HG03139 (cell line): ENCODE data around the gene MYZAP.

Experiments used
- ATAC-seq: cut with Tn5 transposase; IDR thresholded peaks from one replicate; pipeline ENCODE4 v1.9.1; 2021; ENCODE audit not compliant: unreplicated experiment

MYZAP gene, protein sequence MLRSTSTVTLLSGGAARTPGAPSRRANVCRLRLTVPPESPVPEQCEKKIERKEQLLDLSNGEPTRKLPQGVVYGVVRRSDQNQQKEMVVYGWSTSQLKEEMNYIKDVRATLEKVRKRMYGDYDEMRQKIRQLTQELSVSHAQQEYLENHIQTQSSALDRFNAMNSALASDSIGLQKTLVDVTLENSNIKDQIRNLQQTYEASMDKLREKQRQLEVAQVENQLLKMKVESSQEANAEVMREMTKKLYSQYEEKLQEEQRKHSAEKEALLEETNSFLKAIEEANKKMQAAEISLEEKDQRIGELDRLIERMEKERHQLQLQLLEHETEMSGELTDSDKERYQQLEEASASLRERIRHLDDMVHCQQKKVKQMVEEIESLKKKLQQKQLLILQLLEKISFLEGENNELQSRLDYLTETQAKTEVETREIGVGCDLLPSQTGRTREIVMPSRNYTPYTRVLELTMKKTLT

GRCh38 chr15:57591822-57592367 lies at the start of gene MYZAP:
Gene MYZAP, plus strand, starts transcription at chr15:57591904. Its CDS starts 131 bp downstream, at chr15:57592035.
- no peak for ATAC-seq

DNA sequence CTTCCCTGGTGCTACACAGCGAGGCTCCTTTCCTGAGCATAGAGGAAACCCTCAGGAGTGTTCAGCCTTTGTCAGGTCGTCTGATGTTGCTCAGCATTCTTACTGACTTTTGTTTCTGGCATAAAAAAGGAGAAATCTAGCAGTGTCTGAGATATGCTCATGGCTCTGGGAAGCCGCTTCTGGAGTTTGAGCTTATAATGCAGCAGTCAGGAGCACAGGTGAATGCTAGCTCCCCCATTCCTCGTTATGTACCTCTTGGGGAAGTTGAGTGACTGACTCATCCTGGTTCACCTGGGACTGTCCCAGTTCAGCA lies 49.2 kb upstream of the MYZAP start:
- ATAC-seq, result no peak

GRCh38 chr15:57544848-57545480 lies 46.7 kb upstream of the MYZAP start:
- ATAC-seq, result no peak

GRCh38 chr15:57545995-57546394 lies 45.7 kb upstream of the MYZAP start:
- ATAC-seq, result no peak

GRCh38 chr15:57547243-57547755 lies 44.4 kb upstream of the MYZAP start:
- ATAC-seq, result no peak

DNA sequence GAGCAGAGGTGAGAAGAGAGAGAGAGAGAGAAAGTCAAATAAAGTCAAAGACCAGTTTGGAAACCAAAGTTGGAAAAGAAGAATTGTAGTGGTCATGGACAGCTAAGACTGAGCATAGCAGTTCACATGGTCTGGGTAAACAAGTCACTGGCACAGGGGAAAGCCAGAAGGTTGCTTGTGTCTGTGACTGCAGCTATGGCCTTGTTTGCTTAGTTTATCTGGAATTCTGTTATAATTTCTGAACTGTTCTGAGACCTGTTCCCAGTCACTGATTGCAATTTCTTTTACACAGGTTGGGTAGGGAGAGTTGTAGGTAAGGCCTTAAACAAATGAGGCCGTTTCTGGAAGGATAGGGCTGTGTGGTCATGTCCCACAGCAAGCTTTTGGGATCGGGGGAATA lies 43.4 kb upstream of the MYZAP start:
- ATAC-seq, result no peak

DNA sequence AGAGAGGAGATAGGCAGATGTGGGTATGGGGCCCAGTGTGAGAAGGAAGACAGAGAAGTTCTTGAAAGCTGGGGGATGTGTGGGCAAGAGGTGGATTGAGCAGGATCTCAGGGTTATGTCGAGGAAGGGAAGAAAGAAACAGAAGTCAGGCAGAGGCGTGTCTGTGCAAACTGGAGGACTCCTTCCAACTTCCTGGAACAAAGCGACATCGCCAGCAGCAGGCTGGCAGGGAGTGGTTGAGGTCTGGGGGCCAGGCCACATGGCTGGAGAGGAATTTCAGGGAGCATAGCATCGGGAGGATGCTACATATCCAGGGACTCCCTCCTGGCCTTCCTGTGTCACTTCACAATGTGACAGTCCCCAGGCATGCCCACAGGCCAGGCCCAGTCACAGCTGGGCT lies 42.9 kb upstream of the MYZAP start:
- no peak for ATAC-seq

DNA sequence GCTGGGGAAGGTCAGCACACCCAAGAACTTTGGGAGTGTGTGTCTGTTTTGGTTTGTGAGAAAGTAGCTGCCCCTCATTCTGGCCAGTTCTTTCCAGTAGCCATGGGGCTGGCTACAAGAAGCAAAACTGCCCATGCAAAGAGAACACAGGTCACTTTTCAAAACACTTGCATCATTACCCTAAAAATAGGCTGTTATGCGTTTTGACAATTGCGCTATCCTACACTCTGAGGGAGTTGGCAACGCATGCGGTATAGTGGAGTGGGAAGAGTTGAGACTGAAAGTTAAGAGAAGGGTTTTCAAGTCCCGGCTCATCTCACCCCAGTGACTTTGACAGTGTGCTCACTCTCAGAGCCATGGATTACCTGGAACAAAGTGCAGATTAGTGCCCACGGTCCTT lies 41.8 kb upstream of the MYZAP start:
- ATAC-seq, result no peak

GRCh38 chr15:57550640-57551039 lies 41.1 kb upstream of the MYZAP start:
- no peak for ATAC-seq

DNA sequence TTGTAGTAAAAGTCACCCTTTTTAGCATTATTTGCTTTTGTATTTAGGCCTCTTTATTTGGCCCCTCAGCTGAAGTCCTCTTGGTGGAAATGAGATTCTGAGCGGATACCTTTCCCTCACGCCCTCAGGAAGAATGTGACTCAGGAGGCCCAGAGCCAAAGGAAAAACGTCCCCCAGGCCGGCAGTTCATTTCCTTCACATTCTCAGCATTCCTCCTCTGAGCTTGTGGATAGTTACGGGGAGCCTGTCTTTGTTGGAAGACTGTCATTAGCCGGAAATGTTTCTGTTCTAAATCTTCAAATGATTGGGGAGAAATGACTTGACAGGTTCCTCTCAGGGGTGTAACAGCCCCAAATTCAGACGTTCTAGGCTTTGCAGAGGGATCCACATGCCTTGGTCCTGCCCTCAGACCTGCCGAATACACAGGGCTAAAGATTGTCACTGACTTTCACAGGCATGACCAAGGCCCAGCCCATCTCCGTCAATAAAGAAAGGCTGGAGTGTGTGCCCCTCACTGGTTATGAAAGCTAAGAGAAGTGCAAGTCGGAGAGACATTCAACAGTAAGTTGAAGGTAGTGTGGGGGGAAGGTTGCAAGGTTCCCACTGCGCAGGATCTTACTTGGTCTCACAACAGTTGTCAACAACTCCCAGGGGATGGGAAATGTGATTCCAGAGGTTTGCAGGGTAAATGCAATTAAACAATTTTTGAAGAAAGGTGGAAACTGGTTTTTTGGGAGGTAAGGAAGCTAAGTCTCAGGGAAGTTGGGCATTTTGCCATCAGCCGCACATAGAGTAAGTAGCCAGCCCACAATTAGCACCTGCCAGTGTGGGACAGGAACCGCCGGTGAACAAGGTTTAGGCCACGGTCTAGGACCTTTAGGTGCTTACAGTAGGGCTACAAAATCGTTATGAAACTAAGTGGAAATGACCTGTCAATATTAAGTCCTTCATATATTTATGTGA lies 39.7 kb upstream of the MYZAP start:
- no peak for ATAC-seq

DNA sequence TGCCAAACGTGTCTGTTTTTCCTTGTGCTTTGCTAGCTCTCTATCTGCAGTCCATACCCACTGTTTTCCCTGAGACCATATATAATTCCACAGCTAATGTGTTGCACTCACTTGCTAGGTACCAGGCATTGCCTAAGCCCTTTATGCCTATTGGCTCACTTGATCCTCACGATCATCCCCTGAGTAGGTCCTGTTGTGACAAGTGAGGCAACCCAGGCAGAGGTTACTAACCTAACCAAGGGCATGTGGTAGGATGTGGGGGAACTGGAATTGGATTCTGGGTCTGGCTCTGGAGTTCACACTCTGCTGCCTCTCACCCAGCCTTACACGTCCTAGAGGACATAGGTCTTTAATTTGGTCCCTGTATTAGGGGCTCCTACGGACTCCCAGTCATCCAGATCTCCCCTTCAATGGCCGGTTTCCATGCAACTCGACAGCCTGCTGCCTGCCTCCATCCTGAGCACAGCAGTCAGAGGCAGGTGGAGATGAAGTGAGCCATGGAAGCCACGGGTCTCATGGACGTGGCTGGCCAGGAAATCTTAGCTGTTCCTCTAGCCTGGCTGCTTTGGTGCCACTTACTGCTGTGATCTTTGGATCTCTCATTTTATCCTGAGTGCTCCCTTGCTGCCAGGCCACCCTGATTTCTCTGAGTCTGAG lies 38.9 kb upstream of the MYZAP start:
- no peak for ATAC-seq

- ATAC-seq, result no peak
Measured at GRCh38 chr15:57553526-57553925, 38.2 kb upstream of the MYZAP start.

- no peak for ATAC-seq
Measured at GRCh38 chr15:57554063-57554811, 37.5 kb upstream of the MYZAP start.

DNA sequence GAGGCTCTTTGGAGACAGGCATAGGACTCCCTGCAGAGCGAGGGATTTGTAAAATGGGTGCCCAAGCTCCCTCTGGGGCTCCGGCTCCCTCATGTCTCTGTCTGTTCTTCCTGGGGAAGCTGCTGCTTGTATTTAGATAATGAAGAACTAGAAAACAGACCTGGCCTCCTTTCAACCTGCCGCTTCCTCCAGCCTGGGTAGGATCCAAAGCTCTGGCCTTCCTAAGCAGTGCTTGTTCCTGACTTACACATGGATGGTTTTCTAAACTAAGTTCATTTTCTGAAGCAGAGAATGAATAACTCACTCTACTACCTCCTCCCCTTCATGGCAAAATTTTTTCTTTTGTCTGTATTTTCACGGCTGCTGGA lies 36.9 kb upstream of the MYZAP start:
- ATAC-seq, result no peak

- no peak for ATAC-seq
Measured at GRCh38 chr15:57555270-57555669, 36.4 kb upstream of the MYZAP start.

DNA sequence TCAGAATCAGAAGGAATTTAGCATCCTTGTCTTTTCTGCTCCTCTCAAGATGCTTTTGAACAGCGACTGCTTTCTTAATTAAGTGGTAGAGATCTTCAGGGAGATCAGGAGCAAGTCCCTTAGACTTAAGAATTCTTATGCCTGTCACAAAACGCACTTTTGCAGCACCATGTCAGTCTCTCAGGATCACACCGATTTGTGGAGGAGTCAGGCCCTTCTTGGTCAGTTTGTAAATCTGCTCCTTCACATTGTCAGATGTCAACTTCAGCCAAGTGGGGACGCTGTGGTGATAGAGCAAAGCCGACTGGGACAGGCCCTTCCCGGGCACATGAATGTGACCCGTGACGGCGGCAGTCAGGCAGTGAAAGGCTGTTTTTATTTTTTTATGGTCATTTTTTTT lies 35.7 kb upstream of the MYZAP start:
- no peak for ATAC-seq

DNA sequence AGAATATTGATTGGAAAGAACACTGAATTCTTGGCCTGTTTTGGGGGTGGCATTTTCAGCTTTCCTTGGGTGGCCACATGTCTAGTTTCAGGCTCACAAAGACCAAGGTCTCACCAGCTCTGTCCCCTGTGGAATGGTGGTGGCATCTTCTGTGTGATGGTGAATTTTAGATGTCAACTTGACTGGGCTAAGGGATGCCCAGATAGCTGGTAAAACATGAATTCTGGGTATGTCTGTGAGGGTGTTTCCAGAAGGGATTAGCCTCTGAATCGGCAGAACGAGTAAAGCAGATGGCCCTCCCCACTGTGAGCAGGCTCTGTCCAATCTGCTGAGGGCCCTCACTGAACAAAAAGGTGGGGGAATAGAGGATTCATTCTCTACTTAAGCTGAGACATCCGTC lies 34.4 kb upstream of the MYZAP start:
- no peak for ATAC-seq

- no peak for ATAC-seq
Measured at GRCh38 chr15:57557810-57558209, 33.9 kb upstream of the MYZAP start.

- ATAC-seq, result no peak
Measured at GRCh38 chr15:57559875-57560274, 31.8 kb upstream of the MYZAP start.
